ENCODE results near the gene RAPGEF5.

Gene RAPGEF5

GRCh38 chr7:22229148-22229547 lies 127.8 kb downstream of the RAPGEF5 start:
- DNase-seq (ENCODE audit: insufficient read length, low spot score) (no peak), FAIRE-seq (no peak)
- no peak for TF ChIP-seq CTCF (IDR thresholded peaks at IDR 0.05; ENCODE audit: insufficient read depth, missing control alignments)

- no peak for TF ChIP-seq CTCF (IDR thresholded peaks at IDR 0.05; ENCODE audit: insufficient read depth, missing control alignments)
- FAIRE-seq, result no peak
- no peak for DNase-seq (ENCODE audit: insufficient read length, low spot score)
Observed at GRCh38 chr7:22223807-22224206, 133.1 kb downstream of the RAPGEF5 start.

- TF ChIP-seq CTCF (IDR thresholded peaks at IDR 0.05; ENCODE audit: insufficient read depth, missing control alignments), result no peak
- FAIRE-seq (no peak), DNase-seq (ENCODE audit: insufficient read length, low spot score) (no peak)
Observed at GRCh38 chr7:22220941-22221340, 136.0 kb downstream of the RAPGEF5 start.

GRCh38 chr7:22219739-22220493 lies 137.0 kb downstream of the RAPGEF5 start:
- no peak for TF ChIP-seq CTCF (IDR thresholded peaks at IDR 0.05; ENCODE audit: insufficient read depth, missing control alignments)
- no peak for DNase-seq (ENCODE audit: insufficient read length, low spot score)
- no peak for FAIRE-seq

- FAIRE-seq, result no peak
- TF ChIP-seq CTCF (IDR thresholded peaks at IDR 0.05; ENCODE audit: insufficient read depth, missing control alignments), result no peak
- DNase-seq (ENCODE audit: insufficient read length, low spot score), result no peak
Observed at GRCh38 chr7:22219036-22219435, 137.9 kb downstream of the RAPGEF5 start.

- no peak for TF ChIP-seq CTCF (IDR thresholded peaks at IDR 0.05; ENCODE audit: insufficient read depth, missing control alignments)
- DNase-seq (ENCODE audit: insufficient read length, low spot score), result no peak
- no peak for FAIRE-seq
Observed at GRCh38 chr7:22216832-22217475, 140.0 kb downstream of the RAPGEF5 start.

- FAIRE-seq (no peak), DNase-seq (ENCODE audit: insufficient read length, low spot score) (no peak)
- no peak for TF ChIP-seq CTCF (IDR thresholded peaks at IDR 0.05; ENCODE audit: insufficient read depth, missing control alignments)
Observed at GRCh38 chr7:22216309-22216708, 140.6 kb downstream of the RAPGEF5 start.

Measured in D721Med (cell line).